Mesenteric fat pad (tissue), 1 donor: ENCODE results near the gene ACOX3. TPM values are rescaled to one million over a fixed set of nuclear protein-coding genes. Genes with fewer than 3 reads are reported as not detected.

Source experiments
- DNase-seq: peaks from one replicate; pipeline ENCODE4 v3.0.0-alpha.2; 2020; ENCODE audit warnings: low spot score
- total RNA-seq: library from RNA; stranded (reverse); fragmentation: NEBNext Ultra II Directional; extraction: Animal tissue kit (Norgen Biotek cat#: 25700); gene quantifications from one replicate; pipeline ENCODE4 v1.2.1, GENCODE V29; 2021
- donor health status: DM: yes; HTN: yes; CAD: no.

Gene ACOX3
- total RNA-seq, 1 donor from 2014 or later, result 29.1 TPM

DNA sequence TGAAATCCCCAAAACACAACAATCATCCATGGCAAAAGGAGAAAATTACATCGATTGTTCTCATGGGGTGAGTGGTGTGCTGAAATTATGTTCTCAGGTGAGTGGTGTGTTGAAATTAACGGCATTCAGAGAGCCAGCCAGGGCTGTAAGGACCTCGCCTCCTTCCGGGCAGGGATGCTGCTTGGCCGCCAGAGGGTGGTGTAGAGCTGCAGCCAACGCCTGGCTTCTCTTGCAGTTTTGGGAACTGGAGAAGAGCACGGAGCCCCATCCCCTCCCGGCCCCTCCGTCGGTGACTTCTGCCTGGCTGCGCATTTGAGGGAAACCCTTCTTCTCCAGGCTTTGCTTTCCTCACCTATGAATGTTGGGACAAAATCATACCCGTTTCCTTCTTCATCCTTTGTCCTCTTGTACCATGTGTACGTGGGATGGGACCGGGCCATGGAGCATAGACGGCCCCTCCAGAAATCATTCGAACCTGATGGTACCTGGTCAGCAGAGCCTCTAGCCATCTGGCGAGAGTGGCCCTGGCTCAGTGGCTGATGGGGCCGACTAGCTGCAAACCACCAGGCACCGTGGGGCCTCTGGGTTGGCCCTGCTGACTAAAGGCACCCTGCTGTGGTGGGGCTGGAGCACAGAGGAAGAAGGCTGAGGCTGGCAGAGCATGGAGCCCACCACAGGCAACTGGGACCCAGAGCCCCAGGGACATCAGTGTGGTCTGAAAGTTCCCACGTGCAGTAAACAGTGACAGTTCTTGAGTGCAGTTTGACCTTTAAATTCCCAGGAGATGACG, 28.4 kb upstream of the ACOX3 start:
- DNase-seq, result no peak

DNA sequence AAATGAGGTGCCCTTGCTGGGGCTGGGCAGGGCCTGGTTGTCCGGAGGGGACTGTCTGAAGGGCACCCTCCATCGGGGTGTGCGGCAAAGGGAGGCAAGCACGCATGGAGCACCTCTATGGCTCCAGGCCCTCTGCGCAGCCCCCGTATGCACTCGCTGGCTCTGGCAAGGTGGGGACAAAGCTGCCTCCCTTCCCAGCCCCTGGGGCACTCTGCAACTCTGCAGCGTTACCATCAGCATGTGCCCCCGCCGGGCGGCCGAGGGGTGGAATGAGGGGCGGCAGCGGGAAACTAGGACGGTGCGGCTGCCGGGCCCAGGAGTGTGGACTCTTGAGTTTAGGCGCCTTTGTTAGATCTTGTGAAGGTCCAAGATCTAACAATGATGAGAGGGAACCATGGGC, 26.5 kb upstream of the ACOX3 start:
- DNase-seq, result no peak

DNA sequence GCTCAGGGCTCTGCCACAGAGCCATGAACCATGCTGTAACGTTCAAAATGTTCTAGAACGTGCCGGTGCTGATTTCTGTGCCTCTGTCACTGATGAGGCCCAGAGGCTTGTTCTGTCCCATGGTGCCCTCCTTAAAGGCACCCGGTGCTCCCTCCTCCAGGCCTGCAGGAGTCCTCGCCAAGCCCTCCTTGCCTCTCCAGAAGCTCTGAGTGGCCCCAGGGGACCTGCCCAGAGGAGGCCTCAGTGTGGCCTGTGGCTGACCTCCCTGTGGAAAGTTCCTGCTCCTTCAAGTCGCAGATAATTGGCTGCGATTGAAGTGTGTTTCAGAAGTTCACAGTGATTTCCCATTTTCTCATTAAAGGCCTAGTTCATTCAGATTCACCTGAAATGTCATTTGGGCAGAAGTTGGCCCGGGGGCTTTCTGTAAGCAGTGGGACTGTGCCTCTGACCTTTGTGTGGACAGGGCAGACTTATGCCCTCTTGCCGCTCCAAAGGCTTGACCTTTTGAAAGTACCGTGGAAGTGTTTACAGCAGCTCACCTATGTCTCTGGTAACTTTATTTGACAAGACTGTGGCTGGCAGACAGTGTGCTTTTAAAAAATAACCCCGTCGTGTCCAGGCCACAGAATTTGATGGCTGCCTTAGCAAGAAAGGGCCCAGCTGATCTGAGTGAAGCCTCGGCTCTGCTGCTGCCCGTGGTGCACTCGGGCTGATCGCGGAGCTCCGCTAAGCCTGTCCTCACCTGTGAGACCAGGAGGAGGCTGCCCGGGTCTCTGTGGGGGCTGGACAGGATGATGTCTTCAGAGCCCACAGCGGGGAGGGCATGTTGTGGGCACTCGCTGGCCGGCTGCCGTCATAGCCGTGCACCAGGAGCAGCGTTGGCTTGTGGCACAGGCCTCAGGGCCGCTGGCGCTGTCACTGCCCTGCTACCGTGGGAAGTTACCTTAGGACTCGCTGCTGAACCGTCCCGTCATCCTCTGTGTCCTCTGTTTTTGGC, 25.4 kb upstream of the ACOX3 start:
- no peak for DNase-seq

- DNase-seq, result no peak
Observed at GRCh38 chr4:8464381-8464780, 23.9 kb upstream of the ACOX3 start.

DNA sequence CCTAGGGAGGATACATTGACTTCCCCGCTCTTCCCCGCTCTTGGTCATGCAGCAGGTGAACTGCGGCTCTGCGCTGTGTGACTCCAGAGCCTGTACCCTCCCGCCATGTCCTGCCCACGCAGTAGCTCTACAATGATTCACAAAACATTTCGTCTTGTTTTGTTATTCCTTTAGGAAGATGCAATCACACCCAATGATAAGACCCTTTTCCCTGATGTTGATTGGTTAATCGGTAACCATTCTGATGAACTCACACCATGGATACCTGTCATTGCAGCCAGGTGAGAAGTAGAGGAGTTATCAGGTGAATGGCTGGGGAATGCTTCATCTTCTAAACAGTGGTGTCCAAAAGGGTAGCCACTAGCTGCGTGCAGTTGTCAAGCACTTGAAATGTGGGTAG, 23.3 kb upstream of the ACOX3 start:
- DNase-seq, result no peak

- no peak for DNase-seq
Observed at GRCh38 chr4:8461616-8462015, 21.1 kb upstream of the ACOX3 start.

DNA sequence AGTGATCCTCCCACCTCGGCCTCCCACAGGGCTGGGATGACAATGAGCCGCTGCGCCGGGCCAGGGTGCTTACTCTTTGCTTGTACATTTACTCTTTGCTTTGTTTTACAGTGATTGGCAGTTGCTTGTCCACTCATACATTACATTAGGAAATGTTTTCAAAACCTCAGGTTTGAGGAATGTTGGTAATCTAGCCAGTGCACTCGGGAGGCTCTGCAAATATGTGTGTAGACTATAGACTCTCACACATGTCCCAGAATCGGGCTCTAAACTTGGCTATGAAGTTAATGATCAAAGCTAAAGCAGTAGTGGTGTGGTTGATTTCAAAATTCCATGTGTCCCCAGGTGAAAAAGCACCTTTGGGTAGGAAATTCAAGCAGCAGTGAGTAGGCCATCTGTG, 20.6 kb upstream of the ACOX3 start:
- no peak for DNase-seq

- no peak for DNase-seq
Observed at GRCh38 chr4:8459867-8460445, 19.4 kb upstream of the ACOX3 start.

GRCh38 chr4:8457646-8458252, 17.2 kb upstream of the ACOX3 start:
- no peak for DNase-seq

- no peak for DNase-seq
Observed at GRCh38 chr4:8453957-8454356, 13.4 kb upstream of the ACOX3 start.

- DNase-seq, result no peak
Observed at GRCh38 chr4:8451440-8452182, 11.1 kb upstream of the ACOX3 start.

DNA sequence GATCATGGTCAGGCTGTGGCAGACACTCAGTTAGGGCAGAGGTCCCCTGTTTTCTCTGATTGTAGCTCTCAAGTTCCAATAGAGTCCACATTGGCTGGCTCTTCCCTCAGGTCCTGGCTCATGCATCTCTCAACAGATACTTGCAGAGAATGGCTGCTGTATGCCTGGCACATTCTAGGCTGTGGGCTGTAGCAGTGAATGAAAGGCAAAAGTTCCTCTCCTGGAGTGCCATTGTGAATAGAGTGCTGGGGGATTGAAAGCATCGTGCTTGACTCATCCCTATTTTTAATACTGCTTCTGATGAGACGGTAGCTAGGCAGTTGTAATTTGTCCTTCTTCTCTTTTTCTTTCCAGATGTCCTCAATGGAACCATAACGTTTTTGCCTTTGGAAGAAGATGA, 5.6 kb upstream of the ACOX3 start:
- no peak for DNase-seq

- DNase-seq, result no peak
Observed at GRCh38 chr4:8443801-8444200, 3.3 kb upstream of the ACOX3 start.

DNA sequence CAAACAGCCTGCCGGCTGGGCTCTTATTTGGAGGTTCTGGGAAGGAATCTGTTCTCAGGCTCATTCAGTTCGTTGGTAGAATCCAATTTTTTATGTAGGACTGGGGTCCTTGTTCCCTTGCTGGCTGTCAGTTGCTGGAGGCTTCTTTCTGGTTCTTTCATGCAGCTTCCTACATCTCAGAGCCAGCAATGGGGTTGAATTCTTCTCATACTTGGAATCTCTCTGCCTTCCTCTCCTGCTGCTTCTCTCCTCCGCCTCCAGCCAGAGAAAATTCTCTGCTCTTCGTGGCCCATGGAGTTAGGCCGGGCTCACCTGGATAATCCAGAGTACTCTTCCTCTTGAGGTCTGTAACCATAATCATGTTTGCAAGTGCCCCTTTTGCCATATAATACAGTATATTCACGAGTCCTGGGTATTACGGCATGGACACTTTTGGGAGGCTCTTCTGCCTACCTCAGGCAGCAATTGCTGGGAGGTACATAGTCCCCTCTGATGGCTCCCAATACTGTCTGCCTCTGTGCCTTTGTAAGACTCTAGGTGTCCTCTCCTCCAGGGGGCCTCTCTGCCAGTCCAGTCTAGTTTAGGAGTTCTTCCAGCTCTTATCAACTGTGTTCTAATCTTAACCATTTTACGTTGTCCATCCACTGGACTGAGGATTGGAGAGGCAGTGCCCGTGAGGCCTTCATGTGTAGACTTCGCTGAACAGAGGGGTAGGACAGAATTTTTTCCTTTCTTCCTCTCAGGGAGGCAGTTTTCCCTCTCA, 2.3 kb upstream of the ACOX3 start:
- no peak for DNase-seq

DNA sequence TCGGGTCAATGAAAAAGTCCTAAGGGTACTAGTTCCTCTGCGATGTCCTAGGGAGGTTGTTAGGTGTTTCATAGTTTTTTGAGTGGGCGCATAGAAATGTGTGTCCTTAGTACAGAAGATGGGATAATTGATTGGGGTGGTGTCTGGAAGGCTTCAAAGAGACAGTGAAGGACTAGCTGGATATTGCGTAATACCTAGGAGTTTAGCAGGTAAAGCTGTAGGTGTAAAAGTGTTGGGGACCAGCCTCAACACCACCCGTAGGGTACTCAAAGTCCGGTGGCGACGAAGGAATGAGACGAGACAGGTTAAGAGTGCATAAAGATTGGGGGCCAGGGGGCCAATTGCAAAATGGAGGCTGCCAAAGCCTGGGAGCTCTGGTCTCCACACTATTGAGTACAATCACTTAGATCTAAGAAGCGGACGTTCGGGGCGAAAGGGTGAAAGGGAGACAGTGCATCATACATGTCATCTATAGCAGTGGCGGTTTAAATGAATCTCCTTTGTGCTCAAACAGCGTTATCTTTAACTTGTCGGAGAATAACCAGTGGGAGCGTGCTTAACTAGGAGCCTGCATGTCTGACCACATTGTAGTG, 1.1 kb upstream of the ACOX3 start:
- DNase-seq, result no peak

DNA sequence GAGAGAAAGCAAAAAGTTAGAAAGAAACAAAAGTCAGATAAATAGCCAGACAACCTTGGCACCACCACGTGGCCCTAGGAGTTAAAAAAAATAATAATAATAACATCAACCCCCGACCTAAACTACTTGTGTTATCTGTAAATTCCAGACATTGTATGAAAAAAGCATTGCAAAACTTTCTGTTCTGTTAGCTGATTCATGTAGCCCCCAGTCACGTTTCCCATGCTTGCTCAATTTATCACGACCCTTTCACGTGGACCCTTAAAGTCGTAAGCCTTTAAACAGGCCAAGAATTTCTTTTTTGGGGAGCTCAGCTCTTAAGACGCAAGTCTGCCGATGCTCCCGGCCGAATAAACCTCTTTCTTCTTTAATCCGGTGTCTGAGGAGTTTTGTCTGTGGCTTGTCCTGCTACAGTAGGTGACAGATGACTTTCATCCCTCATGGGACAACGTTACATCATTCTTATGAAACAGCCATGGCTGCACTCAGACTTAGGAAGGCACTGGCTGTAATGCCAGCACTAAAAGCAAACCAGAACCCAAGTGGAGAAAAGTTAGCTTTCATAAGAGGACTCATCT, 520 bp downstream of the ACOX3 start:
- no peak for DNase-seq

DNA sequence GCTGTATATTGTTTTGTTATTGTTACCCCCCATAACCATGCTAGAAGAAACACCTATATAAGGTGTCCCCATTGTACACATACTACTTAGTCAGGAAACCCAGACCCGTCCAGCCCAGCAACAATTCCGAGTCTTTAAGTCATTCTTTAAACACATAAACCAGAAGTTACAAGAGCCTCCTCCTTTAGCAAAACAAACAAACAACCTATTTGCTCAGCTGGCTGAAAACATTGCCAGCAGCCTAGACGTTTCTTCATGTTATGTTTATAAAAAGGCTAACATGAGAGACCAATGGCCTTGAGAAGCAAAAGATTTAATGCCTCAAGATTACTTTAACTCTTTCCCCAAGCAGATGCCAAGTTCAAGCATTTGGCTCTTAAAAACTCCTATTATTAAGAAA, 1.4 kb downstream of the ACOX3 start:
- no peak for DNase-seq

DNA sequence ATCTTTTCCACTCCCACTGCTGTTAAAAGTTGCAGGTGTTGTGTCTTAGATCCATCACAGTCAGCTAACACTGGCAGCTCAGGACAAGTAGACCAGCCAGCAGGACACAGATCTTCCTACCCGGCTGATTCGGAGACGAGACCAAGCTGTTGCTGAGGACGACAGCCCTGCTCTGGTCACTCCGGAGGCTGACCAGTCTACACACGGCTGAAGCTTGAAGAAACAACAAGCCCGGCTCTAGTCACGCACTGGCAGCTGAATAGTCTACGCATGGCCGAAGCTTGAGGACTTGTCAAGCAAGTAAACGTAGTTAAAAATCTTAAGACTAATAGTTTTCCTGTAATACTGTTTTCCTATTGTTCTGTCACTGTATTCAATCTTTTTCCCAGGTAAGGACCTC, 1.8 kb downstream of the ACOX3 start:
- DNase-seq, result no peak

DNA sequence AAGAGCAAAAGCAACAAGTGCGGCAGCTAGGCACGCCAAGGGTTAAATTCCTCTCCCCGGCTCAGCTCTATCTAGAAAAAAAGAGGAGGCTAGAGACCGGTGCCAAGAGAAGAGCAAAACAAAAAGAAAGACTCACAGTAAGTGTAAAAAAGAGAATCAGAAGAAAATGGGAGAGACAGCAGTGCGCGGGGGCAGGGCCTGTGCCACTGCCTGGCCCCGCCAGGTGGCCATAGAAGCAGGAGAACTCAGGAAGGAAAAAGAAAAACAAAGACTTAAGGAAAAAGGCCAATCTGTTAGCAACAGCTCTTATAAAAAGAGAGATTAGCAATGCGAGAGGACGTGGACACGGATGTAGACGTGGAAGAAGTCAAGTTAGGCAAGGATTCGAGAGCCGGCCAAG, 3.2 kb downstream of the ACOX3 start:
- no peak for DNase-seq
